ENCODE results near the gene OR52E5.

Gene OR52E5

DNA sequence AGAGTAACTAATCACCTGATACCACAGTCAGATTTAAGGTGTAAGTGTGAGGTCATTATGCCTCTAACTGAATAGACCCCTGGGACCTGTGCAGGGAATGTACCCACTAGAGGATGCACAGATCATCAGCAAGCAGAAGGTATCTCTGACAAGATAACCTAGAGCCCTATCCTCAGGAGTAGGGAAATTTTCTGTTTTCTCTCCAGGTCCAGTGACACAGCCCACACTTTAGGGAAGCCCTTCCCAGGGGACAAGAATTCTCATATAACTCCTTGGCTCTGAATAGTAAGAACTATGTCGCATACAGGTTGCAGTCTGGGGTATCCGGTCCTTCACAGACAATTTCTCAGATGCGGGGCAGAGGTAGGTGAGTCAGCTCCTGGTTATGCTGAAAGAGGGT lies at the start of gene OR52E5:
Gene OR52E5 (plus strand): TSS at position 301 of the 400 bp plus-strand sequence. CDS start 7,569 bp downstream, outside the sequence.
- ChIA-PET CTCF (interaction anchor here (0.9 kb wide), 1 partner anchor 9 kb away, joined by 3 read pairs; no protein-coding TSS in a partner anchor), POLR2A (no interaction called here)
- TF ChIP-seq CTCF (IDR thresholded peaks at IDR 0.05; ENCODE audit: control extremely low read depth, extremely low read depth, low read depth, missing control alignments): no peak
- no peak for DNase-seq (ENCODE audit: extremely low spot score)

- no peak for DNase-seq (ENCODE audit: extremely low spot score)
- TF ChIP-seq CTCF (IDR thresholded peaks at IDR 0.05; ENCODE audit: control extremely low read depth, extremely low read depth, low read depth, missing control alignments): no peak
- ChIA-PET CTCF (no interaction called here), POLR2A (no interaction called here)
Measured at GRCh38 chr11:5846701-5847100, 46.3 kb upstream of the OR52E5 start.

DNA sequence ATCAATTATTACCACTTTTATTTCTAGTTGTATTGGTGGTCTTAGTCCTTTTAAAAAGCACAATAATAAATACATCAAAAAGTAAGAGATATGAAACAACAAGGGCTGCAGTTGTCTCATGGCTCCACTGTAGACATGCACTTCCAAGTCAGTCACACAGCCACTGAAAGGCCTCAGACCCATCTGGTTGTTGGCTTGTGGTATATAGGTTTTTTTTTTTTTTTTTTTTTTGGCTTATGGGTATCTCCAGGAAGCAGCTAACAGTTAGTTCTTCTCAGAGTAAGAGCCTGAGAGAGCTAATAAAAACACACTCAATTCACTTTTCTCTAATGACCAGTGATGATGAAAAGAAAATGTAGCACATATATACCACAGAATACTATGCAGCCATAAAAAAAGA lies 45.3 kb upstream of the OR52E5 start:
- POLR2A ChIA-PET: no interaction called here
- TF ChIP-seq CTCF (IDR thresholded peaks at IDR 0.05; ENCODE audit: control extremely low read depth, extremely low read depth, low read depth, missing control alignments): no peak
- CTCF ChIA-PET: no interaction called here

DNA sequence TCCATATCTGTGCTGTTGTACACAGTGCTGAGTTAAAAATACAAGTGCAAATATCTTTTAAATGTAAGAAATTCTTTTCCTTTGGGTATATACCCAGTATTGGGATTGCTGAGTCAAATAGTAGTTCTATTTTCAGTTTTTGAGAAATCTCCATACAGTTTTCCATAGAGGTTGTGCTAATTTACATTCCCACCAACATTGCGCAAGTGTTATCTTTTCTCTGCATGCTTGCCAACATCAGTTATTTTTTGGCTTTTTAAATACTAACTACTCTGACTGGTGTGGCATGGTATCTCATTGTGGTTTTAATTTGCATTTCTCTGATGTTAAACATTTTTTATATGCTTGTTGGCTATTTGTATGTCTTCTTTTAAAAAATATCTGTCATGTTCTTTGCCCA lies 42.0 kb upstream of the OR52E5 start:
- no peak for TF ChIP-seq CTCF (IDR thresholded peaks at IDR 0.05; ENCODE audit: control extremely low read depth, extremely low read depth, low read depth, missing control alignments)
- ChIA-PET CTCF (no interaction called here), POLR2A (no interaction called here)
- no peak for DNase-seq (ENCODE audit: extremely low spot score)

More for the DNA sequence above, 45.3 kb upstream of the OR52E5 start:
- DNase-seq (ENCODE audit: extremely low spot score): no peak

- ChIA-PET CTCF (no interaction called here), POLR2A (no interaction called here)
- no peak for DNase-seq (ENCODE audit: extremely low spot score)
- TF ChIP-seq CTCF (IDR thresholded peaks at IDR 0.05; ENCODE audit: control extremely low read depth, extremely low read depth, low read depth, missing control alignments): no peak
Measured at GRCh38 chr11:5857590-5857989, 35.4 kb upstream of the OR52E5 start, which contains the start of gene OR52E8. TSS of gene OR52E8 (minus strand) at chr11:5857690. CDS start at chr11:5857690, 0 bp downstream.

GRCh38 chr11:5865826-5866225 lies 27.2 kb upstream of the OR52E5 start:
- no peak for DNase-seq (ENCODE audit: extremely low spot score)
- ChIA-PET CTCF (no interaction called here), POLR2A (no interaction called here)
- TF ChIP-seq CTCF (IDR thresholded peaks at IDR 0.05; ENCODE audit: control extremely low read depth, extremely low read depth, low read depth, missing control alignments): no peak

DNA sequence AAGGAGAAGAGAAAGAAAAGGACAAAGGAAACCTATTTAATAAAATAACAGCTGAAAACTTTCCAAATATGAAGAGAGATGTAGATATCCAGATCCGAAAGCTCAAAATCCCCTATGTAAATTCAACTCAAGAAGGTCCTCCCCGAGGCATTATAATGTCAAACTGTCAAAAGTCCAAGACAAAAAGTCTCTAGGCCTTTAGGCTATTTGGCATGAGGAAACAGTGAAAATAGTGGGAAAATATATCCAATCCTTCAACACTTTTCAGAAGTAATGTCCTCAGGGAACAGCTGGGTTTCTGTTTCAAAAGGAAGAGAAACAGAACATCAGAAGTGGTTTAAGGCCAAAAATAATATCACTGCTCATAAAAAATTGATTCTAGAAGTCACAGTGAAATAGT lies 14.4 kb upstream of the OR52E5 start:
- CTCF ChIA-PET: interaction anchor here (2.4 kb wide), 1 partner anchor 12 kb away, joined by 6 read pairs; no protein-coding TSS in a partner anchor

More for the DNA sequence above, 14.4 kb upstream of the OR52E5 start:
- TF ChIP-seq CTCF (IDR thresholded peaks at IDR 0.05; ENCODE audit: control extremely low read depth, extremely low read depth, low read depth, missing control alignments): no peak
- no peak for DNase-seq (ENCODE audit: extremely low spot score)
- POLR2A ChIA-PET: no interaction called here
